Endothelial cell of umbilical vein (primary cell): Measurements from ENCODE around the gene SLC44A5. TPM values are rescaled to one million over a fixed set of nuclear protein-coding genes. Genes with fewer than 3 reads are reported as not detected.

Source experiments
- BruUV-seq: library from RNA; stranded (reverse); fragments of 400-500 nt; replicated peaks from 2 replicates; lab custom pipeline; 2021; lab: Mats Ljungman, UMichigan
- CTCF ChIA-PET: fragments of 300-600, 350-600 bp; sonication (Branson Sonifier 250); formaldehyde crosslinking; loops from one replicate; lab custom pipeline; 2021; ENCODE audit warnings: antibody characterized with exemption, inconsistent platforms; lab: Charles Lee
- POLR2A ChIA-PET: fragments of 300-600, 350-600 bp; sonication (Branson Sonifier 250); formaldehyde crosslinking; loops from one replicate; lab custom pipeline; 2021; ENCODE audit warnings: antibody characterized with exemption, inconsistent platforms; lab: Charles Lee
- DNase-seq: peaks from one replicate; pipeline ENCODE4 v3.0.0-alpha.2; 2011; ENCODE audit warnings: low read depth, low spot score
- FAIRE-seq: peaks from 2 replicates; lab custom pipeline; 2011; peaks lifted over from hg19 to GRCh38; lab: Jason Lieb, UNC
- H2AFZ ChIP-seq: 2 replicates; pipeline ENCODE4 v1.6.0; 2012; ENCODE audit warnings: low read depth, low read length, control low read depth, inconsistent platforms
- H3K27ac ChIP-seq: 2 replicates; pipeline ENCODE4 v1.5.1; 2011; ENCODE audit warnings: low read depth, mild to moderate bottlenecking, control low read depth, low read length, moderate library complexity; ENCODE audit not compliant: insufficient read depth
- H3K27me3 ChIP-seq, 2 experiments: 2 replicates each; pipeline versions ENCODE4 v1.6.0 to v1.6.1; 2011; ENCODE audit warnings: low read length in 2 of 2, mixed read lengths in 1 of 2; ENCODE audit not compliant: control insufficient read depth in 2 of 2, insufficient read depth in 2 of 2
- H3K36me3 ChIP-seq, 2 experiments: 2 replicates in 1 of 2; 3 replicates in 1 of 2; pipeline ENCODE4 v1.5.1; 2011; ENCODE audit warnings: low read length in 2 of 2, mild to moderate bottlenecking in 1 of 2, moderate library complexity in 1 of 2; ENCODE audit not compliant: control insufficient read depth in 2 of 2, insufficient read depth in 2 of 2; ENCODE audit errors: extremely low read depth in 1 of 2
- H3K4me1 ChIP-seq: 3 replicates; pipeline ENCODE4 v1.5.1; 2011; ENCODE audit warnings: mild to moderate bottlenecking, low read length; ENCODE audit not compliant: control insufficient read depth, insufficient read depth; ENCODE audit errors: extremely low read depth
- H3K4me2 ChIP-seq: 2 replicates; pipeline ENCODE4 v1.6.1; 2011; ENCODE audit warnings: low read length, control low read depth, mixed read lengths; ENCODE audit not compliant: insufficient read depth
- H3K4me3 ChIP-seq, 3 experiments: fragments of 200-600 bp in 1 of 3; sonication (generic), shearing (Covaris generic) in 1 of 3; replicated peaks in 1 of 3; 2 replicates each; pipeline ENCODE4 v1.5.1; 2011 to 2016; ENCODE audit warnings: control low read depth in 3 of 3, low read length in 3 of 3, mild to moderate bottlenecking in 2 of 3, inconsistent platforms in 1 of 3, low read depth in 1 of 3, moderate library complexity in 1 of 3; ENCODE audit not compliant: insufficient read depth in 1 of 3
- H3K79me2 ChIP-seq: 2 replicates; pipeline ENCODE4 v1.6.0; 2012; ENCODE audit warnings: low read length, inconsistent platforms; ENCODE audit not compliant: control insufficient read depth, insufficient read depth
- H3K9ac ChIP-seq: replicated peaks from 2 replicates; pipeline ENCODE3; 2011; ENCODE audit warnings: low read length, control low read depth; ENCODE audit not compliant: insufficient read depth; ENCODE audit errors: extremely low read depth
- H3K9me1 ChIP-seq: replicated peaks from 3 replicates; pipeline ENCODE4 v1.6.0; 2011; ENCODE audit warnings: mild to moderate bottlenecking, low read length; ENCODE audit not compliant: control insufficient read depth, insufficient read depth; ENCODE audit errors: extremely low read depth
- H3K9me3 ChIP-seq: replicated peaks from 2 replicates; pipeline ENCODE4 v1.5.1; 2012; ENCODE audit warnings: low read length, inconsistent platforms; ENCODE audit not compliant: control insufficient read depth, insufficient read depth
- H4K20me1 ChIP-seq: replicated peaks from 2 replicates; pipeline ENCODE3; 2011; ENCODE audit warnings: mild to moderate bottlenecking, low read length; ENCODE audit not compliant: control insufficient read depth, insufficient read depth; ENCODE audit errors: extremely low read depth
- CTCF ChIP-seq, 2 donors: IDR thresholded peaks; 1 replicate in 1 of 2; 2 replicates in 1 of 2; pipeline ENCODE4 v1.5.1; 2011; ENCODE audit warnings: low read length in 2 of 2, mild to moderate bottlenecking in 2 of 2, moderate library complexity in 2 of 2, control low read depth in 1 of 2, inconsistent platforms in 1 of 2, low read depth in 1 of 2; ENCODE audit not compliant: insufficient read depth in 1 of 2; ENCODE audit errors: extremely low read depth in 1 of 2
- EZH2 ChIP-seq: IDR thresholded peaks from 2 replicates; pipeline ENCODE4 v1.6.1; 2012; ENCODE audit warnings: borderline replicate concordance, low read depth, mild to moderate bottlenecking, moderate library complexity, low read length, inconsistent platforms; ENCODE audit not compliant: severe bottlenecking
- FOS ChIP-seq: IDR thresholded peaks from 2 replicates; pipeline ENCODE4 v1.6.1; 2011; ENCODE audit warnings: mild to moderate bottlenecking, low read length, moderate library complexity, borderline replicate concordance; ENCODE audit not compliant: insufficient read depth
- GATA2 ChIP-seq: IDR thresholded peaks from 2 replicates; pipeline ENCODE4 v1.7.0; 2011; ENCODE audit warnings: low read depth, mild to moderate bottlenecking, moderate library complexity, mixed read lengths, low read length; ENCODE audit not compliant: insufficient read length, insufficient read depth
- JUN ChIP-seq: IDR thresholded peaks from 2 replicates; pipeline ENCODE4 v1.6.1; 2011; ENCODE audit warnings: borderline replicate concordance, low read depth; ENCODE audit not compliant: insufficient read length, insufficient read depth
- MAX ChIP-seq: IDR thresholded peaks from 2 replicates; pipeline ENCODE4 v1.6.1; 2011; ENCODE audit not compliant: insufficient read depth, insufficient read length
- MYC ChIP-seq: IDR thresholded peaks from one replicate; pipeline ENCODE4 v1.6.1; 2011; ENCODE audit warnings: mild to moderate bottlenecking, low read depth, low read length
- POLR2A ChIP-seq: IDR thresholded peaks from 2 replicates; pipeline ENCODE4 v1.6.1; 2012; ENCODE audit warnings: low read depth, mild to moderate bottlenecking, control low read depth, low read length
- POLR2AphosphoS5 ChIP-seq: IDR thresholded peaks from 2 replicates; pipeline ENCODE4 v1.6.1; 2012; ENCODE audit warnings: low read depth, mild to moderate bottlenecking, control low read depth, low read length, moderate library complexity; ENCODE audit not compliant: insufficient read depth
- dilution Hi-C: fragments of 300-500 bp; cut with MboI; formaldehyde crosslinking; loops from one replicate; pipeline ENCODE4 v1.15.0; 2019; ENCODE audit warnings: low sequenced_read_pairs; ENCODE audit not compliant: extremely low pct_ligation_motif_present
- intact Hi-C: fragments of 100-400 bp; cut with micrococcal nuclease; formaldehyde crosslinking; loops from one replicate; pipeline ENCODE4 v1.10.0; 2022
- polyA plus RNA-seq, 4 experiments: library from polyadenylated mRNA; depleted of rRNA in 3 of 4; stranded (reverse) in 3 of 4; unstranded in 1 of 4; fragments of >200 nt; gene quantifications; 2 replicates each; pipeline versions ENCODE4 v1.2.1 to v1.2.3, GENCODE V29; 2011 to 2012; ENCODE audit warnings: missing spikeins in 1 of 4
- total RNA-seq: library from RNA; stranded (reverse); gene quantifications from 2 replicates; pipeline ENCODE4 v1.2.3, GENCODE V29; 2021

The SLC44A5 gene
- total and polyA plus RNA-seq, 2 donors (not counting 3 experiments of a cell fraction or from before 2014, with no cell fraction given): 1.6 to 3.2 TPM

DNA sequence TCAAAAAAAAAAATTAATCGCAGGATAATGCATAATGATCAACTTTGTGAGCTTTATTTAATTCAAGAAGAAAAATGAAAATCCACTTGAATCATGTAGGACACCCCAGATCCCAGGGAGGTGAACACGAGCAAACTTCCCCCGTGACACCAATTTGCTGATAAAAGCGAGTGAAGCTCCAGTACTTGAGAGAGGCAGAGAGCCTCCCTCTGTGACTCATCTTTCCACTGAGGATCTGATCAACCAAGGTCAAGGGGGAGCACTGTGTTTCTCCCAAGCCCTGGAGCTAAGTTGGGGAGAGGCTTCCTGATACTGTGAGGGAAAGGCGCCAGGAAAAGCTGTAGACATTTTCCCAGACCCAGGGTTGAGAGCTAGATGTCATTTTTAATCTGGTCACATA lies 160.9 kb downstream of the SLC44A5 start:
- no peak overlapping the region for H3K4me2 ChIP-seq
- H3K4me1 ChIP-seq: no peaks in the 10 kb centered on the region
- ChIA-PET CTCF (interaction anchor here (1.1 kb wide), 3 partner anchors 96 to 184 kb away, joined by 3 to 5 read pairs (median 3); no protein-coding TSS in a partner anchor), POLR2A (no interaction called here)
- H3K36me3 ChIP-seq: no peaks in the 10 kb centered on the region
- H3K4me3 ChIP-seq: no peak overlapping the region
- no peak overlapping the region for H2AFZ ChIP-seq
- FAIRE-seq: no peak
- no peak overlapping the region for H3K9ac ChIP-seq
- H3K27ac ChIP-seq: no peak overlapping the region
- dilution Hi-C loops: no loop called here
- H3K9me1 ChIP-seq: no peaks in the 10 kb centered on the region
- BruUV-seq: no TSS peak
- intact Hi-C loops: no loop called here
- H3K79me2 ChIP-seq: no peaks in the 10 kb centered on the region
- no peaks in the 10 kb centered on the region for H3K27me3 ChIP-seq
- no peak for TF ChIP-seq FOS
- no peak for TF ChIP-seq GATA2
- H4K20me1 ChIP-seq: no peaks in the 10 kb centered on the region
- H3K9me3 ChIP-seq: no peaks in the 10 kb centered on the region
- no peak for DNase-seq

GRCh38 chr1:75444220-75444619 lies 166.7 kb downstream of the SLC44A5 start:
- TF ChIP-seq FOS (no peak), MYC (no peak), POLR2AphosphoS5 (no peak), CTCF (IDR thresholded peaks at IDR 0.05; ENCODE audit: extremely low read depth in 1 of 2, insufficient read depth in 1 of 2, low read depth in 1 of 2, low read length in 2 of 2) (no peak), MAX (no peak), JUN (no peak), POLR2A (no peak), GATA2 (no peak), EZH2 (no peak)

More at GRCh38 chr1:75444220-75444619, 166.7 kb downstream of the SLC44A5 start:
- H4K20me1 ChIP-seq: no peaks in the 10 kb centered on the region
- H3K36me3 ChIP-seq: no peaks in the 10 kb centered on the region
- H3K9me3 ChIP-seq: no peaks in the 10 kb centered on the region
- H3K4me3 ChIP-seq: no peak overlapping the region
- ChIA-PET POLR2A (no interaction called here), CTCF (no interaction called here)
- intact Hi-C loops (no loop called here), dilution Hi-C loops (no loop called here)
- DNase-seq (no peak), FAIRE-seq (no peak)
- no peak overlapping the region for H3K27ac ChIP-seq
- H3K27me3 ChIP-seq: no peaks in the 10 kb centered on the region
- no peak overlapping the region for H3K9ac ChIP-seq
- H3K4me1 ChIP-seq: no peaks in the 10 kb centered on the region
- H3K9me1 ChIP-seq: no peaks in the 10 kb centered on the region
- H3K79me2 ChIP-seq: no peaks in the 10 kb centered on the region
- no peak overlapping the region for H2AFZ ChIP-seq
- no peak overlapping the region for H3K4me2 ChIP-seq
- no TSS peak for BruUV-seq
